AG09309 (cell line): ENCODE results near the gene CMTM3.

Experiments used
- DNase-seq: peaks from one replicate; pipeline ENCODE4 v3.0.0-alpha.2; 2010; ENCODE audit warnings: low read depth
- H3K4me3 ChIP-seq: 2 replicates; pipeline ENCODE4 v1.5.1; 2011; ENCODE audit warnings: mild to moderate bottlenecking, low read depth, low read length, moderate library complexity; ENCODE audit not compliant: control insufficient read depth
- TF ChIP-seq, protein P1 (sequence below): IDR thresholded peaks from 2 replicates; pipeline ENCODE4 v1.5.1; 2011; ENCODE audit warnings: mild to moderate bottlenecking, low read depth, low read length, inconsistent platforms; ENCODE audit not compliant: insufficient read depth, control insufficient read depth; ENCODE audit errors: missing control alignments

The CMTM3 gene

GRCh38 chr16:66585481-66586239, 18.8 kb upstream of the CMTM3 start:
- TF ChIP-seq, protein P1, sequence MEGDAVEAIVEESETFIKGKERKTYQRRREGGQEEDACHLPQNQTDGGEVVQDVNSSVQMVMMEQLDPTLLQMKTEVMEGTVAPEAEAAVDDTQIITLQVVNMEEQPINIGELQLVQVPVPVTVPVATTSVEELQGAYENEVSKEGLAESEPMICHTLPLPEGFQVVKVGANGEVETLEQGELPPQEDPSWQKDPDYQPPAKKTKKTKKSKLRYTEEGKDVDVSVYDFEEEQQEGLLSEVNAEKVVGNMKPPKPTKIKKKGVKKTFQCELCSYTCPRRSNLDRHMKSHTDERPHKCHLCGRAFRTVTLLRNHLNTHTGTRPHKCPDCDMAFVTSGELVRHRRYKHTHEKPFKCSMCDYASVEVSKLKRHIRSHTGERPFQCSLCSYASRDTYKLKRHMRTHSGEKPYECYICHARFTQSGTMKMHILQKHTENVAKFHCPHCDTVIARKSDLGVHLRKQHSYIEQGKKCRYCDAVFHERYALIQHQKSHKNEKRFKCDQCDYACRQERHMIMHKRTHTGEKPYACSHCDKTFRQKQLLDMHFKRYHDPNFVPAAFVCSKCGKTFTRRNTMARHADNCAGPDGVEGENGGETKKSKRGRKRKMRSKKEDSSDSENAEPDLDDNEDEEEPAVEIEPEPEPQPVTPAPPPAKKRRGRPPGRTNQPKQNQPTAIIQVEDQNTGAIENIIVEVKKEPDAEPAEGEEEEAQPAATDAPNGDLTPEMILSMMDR: no peak
- DNase-seq: no peak
- no peak overlapping the region for H3K4me3 ChIP-seq

GRCh38 chr16:66587881-66588600, 16.5 kb upstream of the CMTM3 start:
- no peak for DNase-seq
- no peak overlapping the region for H3K4me3 ChIP-seq
- TF ChIP-seq, protein P1: no peak

DNA sequence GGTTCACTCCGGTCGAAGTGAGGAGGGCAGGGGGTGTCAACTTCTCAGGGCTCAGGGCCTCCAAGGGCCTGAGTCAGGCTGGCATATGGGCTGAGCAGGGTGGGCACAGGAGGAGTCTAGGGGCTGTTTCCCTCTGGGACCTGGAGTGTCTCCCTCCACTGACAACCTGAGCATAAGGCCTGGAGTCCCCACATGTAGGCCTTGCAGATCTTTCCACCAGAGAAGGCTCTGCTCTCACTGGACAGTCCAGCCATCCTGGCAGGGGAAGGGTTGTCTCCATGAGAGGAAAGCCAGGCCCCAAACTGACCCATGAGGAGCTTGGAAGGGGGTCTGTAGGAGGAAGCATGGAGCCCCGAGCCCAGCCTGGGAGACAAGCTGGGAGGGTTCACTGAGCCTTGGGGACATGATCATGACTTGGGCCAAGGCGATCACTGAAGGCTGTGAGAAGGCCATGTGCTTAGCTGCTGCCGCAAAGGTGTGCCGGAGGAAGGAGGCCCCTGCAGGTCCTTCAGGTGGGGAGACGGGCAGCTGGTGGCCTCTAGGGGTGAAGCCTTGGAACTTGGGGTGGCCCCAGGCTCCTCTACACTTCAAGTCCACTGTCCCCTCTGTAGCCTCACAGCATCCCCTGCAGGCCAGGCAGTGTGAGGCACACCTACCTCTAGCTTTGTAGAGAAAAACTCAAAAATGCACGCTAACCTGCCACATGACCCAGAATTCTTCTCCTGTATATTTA, 15.4 kb upstream of the CMTM3 start:
- TF ChIP-seq, protein P1: peak; percentile 75
- no peak for DNase-seq
- H3K4me3 ChIP-seq: no peak overlapping the region

- no peak overlapping the region for H3K4me3 ChIP-seq
- TF ChIP-seq, protein P1: no peak
- DNase-seq: no peak
These were observed 14.2 kb upstream of the CMTM3 start for GRCh38 chr16:66590322-66590721.

DNA sequence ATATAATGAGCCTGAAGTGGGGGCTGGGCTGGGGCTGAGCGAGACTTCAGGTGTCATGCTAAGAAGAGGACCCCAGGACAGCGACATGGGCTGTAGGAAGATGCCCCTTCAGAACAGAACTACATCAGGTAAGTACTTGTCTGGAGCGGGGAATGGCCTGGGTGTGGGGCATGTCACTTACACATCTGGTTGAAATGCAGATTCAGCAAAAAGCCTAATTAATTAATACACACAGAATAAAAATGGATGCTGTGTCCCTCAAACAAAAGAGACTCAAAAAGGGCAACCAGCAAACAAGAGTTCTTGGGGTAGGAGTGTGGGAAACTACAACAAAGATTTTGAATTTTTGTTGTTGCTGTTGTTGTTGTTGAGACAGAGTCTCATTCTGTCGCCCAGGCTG, 13.5 kb upstream of the CMTM3 start:
- H3K4me3 ChIP-seq: no peak overlapping the region
- TF ChIP-seq, protein P1: no peak
- DNase-seq: no peak

GRCh38 chr16:66592241-66592640, 12.3 kb upstream of the CMTM3 start:
- TF ChIP-seq, protein P1: no peak
- H3K4me3 ChIP-seq: no peak overlapping the region
- no peak for DNase-seq
